ENCODE results near the gene SDE2.
"Not testable (repeated sequence)": the region's sequence is repeated elsewhere in the genome, so short reads cannot be mapped to it uniquely, and the experiment has no call there.

SDE2 gene

DNA sequence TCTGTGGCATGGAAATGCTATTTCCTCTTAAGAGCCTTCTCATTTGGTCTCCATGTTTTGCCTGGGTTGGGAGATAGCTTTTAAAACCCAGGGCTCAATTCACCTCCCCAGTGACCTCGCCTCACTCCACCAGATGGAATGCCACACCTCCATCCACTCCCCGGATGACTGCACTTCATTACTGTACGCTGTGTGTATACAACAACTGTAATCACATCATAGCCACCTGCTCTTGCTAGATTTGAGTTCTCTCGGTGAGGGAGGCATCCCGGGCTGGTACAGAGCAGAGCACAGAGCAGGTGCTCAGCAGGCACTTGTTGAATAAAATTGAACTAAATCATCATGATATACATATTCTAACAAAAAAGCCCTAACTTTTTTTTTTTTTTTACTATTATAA lies 26.0 kb downstream of the SDE2 start:
- DNase-seq = peak; percentile 70

DNA sequence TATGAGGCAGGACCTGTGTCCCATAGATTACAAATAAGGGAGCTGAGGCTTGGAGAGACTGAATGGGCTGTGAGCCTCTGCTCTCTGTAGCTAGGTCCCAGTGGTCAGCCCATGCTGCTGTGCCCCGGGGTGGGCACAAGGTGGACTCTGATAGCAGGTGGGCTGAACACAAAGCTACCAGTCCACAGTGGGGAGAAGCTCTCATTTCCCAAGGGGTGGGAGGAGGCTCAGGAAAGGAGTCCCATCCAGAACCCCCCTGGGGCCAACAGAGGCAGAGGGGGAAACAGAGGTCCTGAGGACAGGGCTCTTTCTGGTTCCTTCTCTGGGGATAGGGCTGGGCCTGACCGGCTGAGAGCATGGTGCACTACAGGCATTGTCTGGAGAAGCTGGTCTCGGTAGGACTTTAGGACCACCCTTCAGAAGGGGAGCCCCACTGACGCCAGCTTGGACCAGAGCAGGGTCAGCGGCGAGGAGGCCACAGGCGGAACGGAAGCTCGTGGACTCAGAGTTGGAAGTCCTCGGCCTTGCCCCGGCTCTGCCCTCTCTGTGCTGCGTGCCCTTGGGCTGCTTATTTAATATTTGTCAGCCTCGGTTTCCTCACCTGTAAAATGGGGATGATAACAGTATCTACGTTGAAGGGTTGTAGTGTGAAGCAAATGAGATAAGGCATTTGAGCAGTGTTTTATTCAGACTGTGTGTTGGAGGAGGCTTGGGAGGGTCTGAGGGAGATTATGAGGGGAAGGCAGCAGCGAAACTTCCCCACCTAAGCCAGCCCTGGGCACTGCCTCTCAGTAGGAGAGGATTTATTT lies 26.6 kb downstream of the SDE2 start:
- no peak for DNase-seq

DNA sequence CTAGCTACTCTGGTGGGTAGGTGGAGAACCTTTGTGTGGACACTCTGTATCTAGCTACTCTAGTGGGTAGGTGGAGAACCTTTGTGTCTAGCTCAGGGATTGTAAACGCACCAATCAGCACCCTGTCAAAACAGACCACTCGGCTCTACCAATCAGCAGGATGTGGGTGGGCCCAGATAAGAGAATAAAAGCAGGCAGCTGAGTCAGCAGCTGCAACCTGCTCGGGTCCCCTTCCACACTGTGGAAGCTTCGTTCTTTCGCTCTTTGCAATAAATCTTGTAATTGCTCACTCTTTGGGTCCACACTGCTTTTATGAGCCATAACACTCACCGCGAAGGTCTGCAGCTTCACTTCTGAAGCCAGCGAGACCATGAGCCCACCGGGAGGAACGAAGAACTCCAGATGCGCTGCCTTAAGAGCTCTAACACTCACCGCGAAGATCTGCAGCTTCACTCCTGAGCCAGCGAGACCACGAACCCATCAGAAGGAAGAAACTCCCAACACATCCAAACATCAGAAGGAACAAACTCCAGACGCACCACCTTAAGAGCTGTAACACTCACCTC lies 28.5 kb downstream of the SDE2 start:
- DNase-seq = not testable (repeated sequence)

DNA sequence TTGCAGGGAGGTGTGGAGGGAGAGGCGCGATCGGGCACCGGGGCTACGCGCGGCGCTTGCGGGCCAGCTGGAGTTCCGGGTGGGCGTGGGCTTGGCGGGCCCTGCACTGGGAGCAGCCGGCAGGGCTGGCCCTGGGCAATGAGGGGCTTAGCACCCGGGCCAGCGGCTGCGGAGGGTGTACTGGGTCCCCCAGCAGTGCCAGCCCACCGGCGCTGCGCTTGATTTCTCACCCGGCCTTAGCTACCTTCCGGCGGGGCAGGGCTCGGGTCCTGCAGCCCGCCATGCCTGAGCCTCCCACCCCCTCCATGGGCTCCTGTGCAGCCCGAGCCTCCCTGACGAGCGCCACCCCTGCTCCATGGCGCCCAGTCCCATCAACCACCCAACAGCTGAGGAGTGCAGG lies 29.4 kb downstream of the SDE2 start:
- DNase-seq = not testable (repeated sequence)

DNA sequence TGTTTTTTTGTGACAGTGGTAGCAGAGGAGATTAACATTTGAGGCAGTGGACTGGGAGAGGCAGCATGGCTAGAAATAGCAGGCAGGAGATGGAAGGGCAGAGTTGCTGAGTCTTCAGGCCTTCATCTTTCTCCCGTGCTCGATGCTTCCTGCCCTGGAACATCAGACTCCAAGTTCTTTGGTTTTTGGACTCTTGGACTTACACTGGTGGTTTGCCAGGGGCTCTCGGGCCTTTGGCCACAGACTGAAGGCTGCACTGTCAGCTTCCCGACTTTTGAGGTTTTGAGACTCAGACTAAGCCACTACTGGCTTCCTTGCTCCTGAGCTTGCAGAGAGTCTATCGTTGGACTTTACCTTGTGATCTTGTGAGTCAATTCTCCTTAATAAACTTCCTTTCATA lies 33.9 kb downstream of the SDE2 start:
- no peak for DNase-seq

DNA sequence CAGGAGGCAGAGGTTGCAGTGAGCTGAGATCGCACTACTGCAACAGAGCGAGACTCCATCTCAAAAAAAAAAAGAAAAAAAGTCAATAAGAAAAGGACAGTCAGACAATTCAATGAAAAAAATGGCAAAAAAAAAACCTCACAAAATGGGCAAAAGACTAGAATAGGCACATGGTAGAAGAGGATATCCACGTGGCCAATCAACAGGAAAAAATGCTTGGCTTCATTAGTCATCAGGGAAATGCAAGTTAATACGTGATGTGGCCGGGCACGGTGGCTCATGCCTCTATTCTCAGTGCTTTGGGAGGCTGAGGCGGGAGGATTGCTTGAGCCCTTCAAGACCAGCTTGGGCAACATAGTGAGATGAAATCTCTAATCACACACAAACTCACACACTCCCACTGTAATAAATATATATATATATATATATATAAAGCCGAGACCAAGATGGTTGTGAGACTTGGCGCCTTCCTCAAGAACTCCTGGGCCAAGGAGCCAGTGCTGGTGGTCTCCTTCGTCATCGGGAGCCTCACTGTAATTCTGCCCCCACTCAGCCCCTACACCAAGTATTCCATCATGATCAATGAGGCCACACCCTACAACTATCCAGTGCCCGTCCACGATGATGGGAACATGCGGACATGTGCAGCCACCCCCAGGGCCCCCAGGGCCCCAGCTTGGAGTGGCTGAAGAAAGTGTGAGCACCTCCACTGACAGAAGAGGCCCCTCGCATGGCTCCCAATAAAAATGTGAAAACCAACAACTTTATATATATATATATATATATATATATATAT lies 35.2 kb downstream of the SDE2 start:
- DNase-seq = no peak

DNA sequence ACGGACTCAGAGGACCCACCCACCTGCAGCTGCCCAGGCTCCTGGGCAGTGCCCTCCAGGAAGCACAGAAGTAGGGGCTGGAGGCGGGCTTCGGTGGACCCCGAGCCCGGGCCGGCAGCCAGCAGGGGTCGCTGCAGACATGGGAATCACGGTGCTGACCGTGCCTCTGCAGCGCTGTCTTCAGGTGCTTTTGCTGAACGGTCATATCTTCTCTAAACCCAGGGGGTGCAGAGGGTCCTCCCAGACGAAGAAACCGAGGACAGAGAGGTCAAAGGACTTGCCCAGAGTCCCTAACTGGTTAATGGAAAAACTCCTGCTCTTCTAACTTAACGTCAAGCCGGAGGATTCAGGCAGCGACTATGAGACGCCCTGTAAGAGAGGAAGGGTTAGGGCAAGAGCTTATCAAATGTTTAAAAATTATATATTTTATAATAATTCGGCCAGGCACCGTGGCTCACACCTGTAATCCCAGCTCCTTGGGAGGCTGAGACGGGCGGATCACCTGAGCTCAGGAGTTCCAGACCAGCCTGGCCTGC lies 36.6 kb downstream of the SDE2 start:
- no peak for DNase-seq

DNA sequence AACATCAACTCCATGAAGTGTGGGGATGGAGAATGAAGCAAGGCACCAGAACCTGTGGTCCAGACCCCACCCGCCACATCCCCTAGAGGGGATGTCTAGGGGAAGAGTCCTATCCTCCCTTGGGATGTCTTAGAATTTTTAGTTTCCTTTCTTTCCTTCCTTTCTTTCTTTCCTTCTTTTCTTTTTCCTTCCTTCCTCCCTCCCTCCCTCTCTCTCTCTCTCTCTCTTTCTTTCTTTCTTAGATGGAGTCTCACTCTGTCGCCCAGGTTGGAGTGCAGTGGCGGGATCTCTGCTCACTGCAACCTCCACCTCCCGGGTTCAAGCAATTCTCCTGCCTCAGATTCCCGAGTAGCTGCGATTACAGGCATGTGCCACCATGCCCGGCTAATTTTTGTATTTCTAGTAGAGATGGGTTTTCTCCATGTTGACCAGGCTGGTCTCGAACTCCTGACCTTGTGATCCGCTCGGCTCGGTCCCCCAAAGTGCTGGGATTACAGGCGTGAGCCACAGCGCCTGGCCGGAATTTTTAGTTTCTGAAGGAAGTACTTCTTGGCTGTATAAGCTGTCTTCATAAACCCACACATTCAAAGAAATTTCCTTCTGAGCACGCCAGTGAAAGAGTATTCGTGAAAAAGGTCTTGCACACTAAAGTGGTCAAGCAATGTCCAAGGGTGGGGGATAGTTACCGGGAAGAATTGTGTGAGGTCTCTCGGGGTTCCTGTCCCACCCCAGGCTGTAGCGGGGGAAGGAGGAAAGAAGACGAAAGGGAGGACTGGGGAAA lies 37.3 kb downstream of the SDE2 start:
- no peak for DNase-seq

DNA sequence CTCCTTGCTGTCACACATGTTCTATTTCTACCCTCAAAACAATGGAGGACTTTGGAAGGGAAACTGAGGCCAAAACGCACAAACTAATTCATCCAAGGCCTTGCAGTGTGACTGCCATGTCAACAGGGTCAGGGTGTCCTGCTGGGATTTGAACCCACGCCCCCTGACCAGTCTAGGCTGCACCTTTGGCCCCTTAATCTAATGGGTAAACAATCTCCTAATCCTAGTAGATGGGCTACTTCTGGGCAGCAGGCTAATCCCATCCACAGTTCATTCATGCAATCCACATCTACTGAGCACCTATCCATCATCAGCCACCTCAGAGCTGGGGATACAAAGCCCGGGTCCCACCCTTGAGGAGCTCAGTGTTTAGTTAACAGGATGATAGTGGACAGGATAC lies 41.1 kb downstream of the SDE2 start:
- no peak for DNase-seq

DNA sequence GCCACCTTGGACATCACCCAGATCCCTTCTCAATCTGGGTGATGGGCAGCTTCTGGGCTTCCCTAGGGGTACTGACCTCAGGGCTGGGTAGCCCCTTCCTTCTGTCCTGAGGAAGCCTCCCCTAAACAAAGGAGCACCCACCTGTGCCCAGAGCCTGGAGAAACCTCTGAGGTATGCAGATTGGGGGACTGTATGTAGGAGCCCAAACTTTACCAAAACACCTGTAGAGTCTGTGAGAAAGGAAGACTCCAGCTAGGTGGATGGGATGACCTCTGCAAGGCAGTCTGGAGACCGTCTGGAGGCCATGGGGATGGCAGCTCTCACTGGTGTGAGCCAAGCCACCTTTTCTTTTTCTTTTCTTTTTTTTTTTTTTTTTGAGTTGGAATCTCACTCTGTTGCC lies 44.4 kb downstream of the SDE2 start:
- DNase-seq = no peak

DNA sequence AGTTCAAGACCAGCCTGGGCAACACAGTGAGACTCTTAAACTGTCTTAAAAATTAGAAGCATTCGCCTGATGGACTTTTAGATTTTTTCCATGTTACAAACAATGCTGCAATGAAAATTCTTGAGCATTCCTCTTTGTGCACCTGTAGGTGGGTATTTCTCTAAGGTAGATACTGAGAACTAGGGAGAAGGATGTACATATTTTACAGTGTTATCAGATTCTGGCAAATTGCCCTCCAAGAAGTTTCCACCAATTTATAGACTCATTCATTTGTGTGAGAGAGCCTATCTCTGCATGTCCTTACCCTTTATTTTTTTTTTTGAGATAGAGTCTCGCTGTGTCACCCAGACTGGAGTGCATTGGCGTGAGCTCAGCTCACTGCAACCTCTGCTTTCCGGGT lies 45.8 kb downstream of the SDE2 start:
- no peak for DNase-seq

DNA sequence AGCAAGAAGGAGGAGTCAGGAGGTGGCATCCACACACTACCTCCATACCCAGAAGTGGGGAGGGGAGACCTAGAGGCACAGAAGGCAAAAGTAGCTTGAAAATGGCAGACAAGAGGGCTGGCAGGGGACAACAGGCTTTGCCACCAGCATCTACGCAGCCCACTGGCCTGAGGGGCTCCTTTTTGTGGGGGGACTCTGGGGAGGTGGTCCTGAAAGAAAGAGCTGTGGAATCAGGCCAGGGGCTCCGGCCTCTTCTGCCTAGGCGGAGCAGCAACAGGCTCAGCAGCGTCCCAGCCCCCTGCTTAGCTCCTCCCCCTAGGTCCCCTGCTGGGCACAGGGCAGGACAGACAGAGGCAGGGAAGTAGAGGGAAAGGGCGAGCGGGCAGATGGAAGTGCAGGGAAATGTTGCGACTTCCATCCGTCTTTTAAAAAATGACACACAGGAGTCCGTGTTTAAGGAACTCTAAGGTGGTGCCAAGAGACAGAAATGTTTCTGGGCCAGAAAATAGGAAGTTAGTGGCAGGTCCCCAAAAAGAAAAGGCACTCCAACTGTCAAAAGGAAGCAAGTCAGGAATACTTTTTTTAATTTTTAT lies 48.1 kb downstream of the SDE2 start:
- no peak for DNase-seq

DNA sequence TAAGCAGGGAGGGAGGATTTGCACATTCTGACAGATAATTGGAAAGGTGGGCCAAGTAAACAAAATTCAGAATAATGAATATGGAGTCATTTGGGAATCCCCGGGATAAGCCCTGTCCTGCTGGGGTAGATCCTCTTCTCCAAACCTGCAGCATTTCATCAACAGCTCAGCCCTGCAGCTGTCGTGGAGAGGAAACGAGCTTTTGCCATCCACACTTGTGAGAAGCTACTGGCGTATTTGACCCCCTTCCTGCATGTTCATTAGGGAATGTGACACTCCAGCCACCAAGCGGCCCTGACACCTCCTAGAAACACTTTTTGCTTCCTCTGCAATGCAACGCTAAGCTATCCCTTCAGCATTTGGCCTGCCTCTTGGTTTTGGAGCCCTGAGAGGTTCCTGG lies 50.1 kb downstream of the SDE2 start:
- no peak for DNase-seq

DNA sequence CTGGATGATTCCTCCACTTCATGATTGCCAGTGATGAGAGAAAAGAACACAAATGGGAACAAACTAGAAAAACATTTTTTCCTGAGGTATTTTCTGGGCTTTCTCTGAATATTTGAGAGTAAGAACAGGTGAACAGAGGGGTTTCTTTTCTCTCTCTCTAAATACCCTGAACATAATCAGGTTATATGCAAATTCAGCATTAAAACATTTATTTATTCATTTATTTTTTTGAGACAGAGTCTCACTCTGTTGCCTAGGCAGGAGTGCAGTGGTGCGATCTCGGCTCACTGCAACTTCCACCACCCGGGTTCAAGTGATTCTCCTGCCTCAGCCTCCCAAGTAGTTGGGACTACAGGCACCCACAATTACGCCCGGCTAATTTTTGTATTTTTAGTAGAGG lies 52.3 kb downstream of the SDE2 start:
- no peak for DNase-seq

DNA sequence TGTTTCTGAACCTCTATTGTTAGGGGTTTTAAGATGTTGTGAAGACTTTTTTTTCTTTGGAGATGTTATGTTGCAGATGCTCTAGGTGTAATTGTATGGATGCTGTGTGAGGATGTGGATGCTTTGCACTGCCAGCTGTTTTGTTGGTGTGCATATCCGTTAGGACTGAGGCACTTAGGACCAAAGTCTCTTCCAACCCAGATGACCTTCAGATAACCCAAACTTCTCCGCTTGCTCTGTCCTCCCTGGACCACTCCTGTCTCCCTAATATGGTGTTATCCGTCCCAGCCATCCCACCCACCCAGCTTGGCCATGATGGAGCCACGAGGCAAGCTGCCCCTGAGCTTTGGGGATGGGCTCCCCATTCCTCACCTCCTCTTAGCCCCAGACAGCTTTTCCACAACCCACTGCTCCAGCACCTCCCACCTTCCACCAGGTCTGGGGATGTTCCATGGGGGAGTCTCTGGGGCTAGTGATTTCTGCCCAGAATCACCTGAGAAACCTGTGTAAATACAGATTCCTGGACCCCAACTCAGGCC lies 53.0 kb downstream of the SDE2 start:
- DNase-seq = no peak

DNA sequence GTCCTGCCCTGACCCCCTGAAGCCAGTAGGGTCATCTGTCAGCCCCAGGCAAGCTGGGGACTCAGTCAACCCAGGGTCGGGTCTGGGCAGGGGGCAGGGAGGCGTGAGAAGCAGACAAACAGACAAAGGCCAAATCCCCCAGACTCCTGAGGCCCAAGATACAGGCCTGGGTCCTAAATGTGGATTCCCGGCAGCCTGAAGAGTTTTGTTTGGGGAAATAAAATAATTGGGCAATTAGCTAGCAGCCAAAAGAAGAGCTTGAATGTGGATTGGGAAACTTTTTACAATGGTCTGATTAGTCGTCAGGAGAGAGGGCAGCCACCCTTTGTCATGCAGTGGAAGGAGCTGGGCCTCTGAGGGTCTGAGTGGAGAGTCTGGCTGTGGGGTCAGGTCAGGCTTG lies 53.6 kb downstream of the SDE2 start:
- DNase-seq = no peak

DNA sequence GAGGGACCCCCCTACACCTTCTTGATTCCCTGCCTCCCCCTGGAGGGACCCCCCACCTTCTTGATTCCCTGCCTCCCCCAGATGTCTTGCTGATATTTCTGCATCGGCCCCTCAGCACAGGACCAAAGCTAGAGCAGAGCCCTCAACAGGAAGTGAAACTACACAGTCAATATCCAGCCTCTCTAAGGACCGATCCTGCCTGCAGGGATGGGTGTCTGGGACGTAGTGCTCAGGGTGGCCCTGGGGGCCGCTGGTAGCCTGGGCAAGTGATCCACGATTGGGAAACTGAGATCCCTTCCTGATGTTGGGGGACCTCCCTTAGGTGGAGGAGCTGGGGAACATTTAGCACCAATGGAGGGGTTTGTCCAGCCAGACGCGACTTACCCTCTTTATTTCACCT lies 54.2 kb downstream of the SDE2 start:
- DNase-seq = no peak

DNA sequence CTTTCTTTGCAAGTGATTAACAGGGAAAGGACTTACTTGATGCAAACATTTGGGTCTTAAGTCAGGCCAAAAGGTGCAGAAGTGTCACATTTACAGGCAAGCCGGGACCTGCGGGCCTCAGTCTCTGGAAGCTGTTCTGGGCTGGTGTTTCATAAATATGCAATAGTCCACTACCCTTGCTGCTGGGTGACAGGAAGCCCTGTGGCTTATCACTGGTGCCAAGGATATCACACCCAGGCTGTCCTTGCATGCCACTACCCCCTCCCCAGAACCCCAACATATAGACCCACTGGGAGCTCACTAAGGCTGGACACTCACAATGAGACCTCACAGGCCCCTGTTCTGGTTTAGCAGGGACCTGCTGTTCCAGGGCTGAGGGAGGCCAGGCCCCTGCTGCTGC lies 54.8 kb downstream of the SDE2 start:
- DNase-seq = no peak

DNA sequence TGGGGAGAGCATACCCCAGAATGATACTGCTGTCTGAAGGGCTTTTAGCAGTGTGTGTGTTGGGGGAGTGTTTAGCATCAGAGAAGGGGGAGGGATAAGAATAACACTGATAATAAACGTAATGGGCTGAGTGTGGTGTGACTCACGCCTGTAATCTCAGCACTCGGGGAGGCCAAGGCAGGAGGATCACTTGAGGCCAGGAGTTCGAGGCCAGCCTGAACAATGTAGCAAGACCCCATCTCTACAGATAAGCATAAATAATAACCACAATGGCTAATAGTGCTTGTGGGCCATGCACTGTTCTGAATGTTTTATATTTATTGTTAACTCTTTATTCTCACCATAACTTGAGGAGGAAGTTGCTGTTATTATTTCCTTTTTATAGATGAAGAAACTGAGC lies 55.6 kb downstream of the SDE2 start:
- no peak for DNase-seq

DNA sequence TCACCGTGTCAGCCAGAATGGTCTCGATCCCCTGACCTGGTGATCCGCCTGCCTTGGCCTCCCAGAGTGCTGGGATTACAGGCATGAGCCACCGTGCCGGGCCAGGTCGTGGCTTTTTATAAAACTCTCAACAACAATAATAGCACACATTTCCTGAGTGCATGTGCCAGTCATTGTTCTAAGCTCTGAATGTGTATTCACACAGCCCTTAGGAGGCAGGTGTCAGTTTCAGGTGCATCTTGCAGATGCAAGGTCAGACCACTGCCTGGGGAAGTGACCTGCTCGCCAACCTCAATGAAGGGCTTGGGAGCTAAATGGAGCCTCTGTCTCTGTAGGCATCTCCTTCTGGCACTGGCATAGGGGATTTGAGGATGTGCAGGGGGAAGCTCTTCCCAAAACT lies 56.6 kb downstream of the SDE2 start:
- DNase-seq = no peak

DNA sequence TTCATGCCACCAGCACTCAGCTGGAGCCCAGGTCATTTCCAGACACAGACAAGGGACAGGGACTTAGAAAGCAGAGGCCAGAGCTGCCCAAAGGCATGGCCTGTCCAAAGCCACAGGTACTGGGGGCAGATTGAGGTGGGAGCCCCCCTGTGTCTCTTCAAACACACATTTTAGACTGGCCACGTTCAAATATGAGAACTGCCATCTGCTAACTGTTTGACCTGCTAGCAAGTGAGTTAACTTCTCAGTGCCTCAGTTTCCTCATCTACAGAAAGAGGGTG lies 57.3 kb downstream of the SDE2 start:
- no peak for DNase-seq

DNA sequence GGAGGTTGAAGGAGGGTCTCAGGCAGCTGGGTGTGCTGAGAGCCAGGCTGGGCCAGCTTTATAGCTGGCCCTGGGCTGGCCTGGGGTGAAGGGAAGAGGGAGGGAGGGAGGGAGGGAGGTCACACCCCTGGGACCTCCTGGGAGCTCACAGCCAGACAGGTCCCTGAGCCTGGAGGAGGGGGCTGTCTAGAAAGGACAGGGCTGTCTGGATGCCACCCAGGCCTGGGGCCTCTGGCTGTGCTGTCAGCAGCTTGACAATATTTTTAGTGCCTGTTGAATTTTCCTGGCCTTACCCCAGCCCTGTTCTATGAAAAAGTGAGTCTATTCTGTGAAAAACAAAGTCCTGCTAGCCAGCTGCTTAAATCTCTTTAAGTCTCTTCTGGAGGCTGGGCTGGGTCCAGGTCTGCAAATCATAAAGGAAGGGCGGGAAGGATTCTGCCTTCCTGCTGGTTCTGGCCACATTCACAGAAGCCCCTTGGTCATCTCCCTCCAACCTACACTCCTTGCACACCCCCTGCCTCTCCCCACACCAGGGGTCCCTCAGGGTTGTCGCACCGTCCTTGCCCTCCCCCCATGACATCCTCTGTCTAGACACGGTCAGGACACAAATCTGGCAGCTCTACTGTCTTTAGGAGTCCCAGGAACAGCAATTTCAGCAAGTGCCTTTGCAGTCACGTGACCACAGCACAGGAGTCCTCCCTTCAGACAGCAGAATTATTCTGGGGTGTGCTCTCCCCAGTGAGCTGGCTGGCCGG lies 57.8 kb downstream of the SDE2 start, which contains the start of gene LEFTY2:
TSS of gene LEFTY2 (minus strand) at position 34 of the 755 bp plus-strand sequence. CDS start 80 bp downstream, outside the sequence.
- DNase-seq = no peak
